Astrocyte (in vitro differentiated cells and primary cell): ENCODE measurements around the gene CYP21A2. TPM values are rescaled to one million over a fixed set of nuclear protein-coding genes. Genes with fewer than 3 reads are reported as not detected.
"Not testable (repeated sequence)": the region's sequence is repeated elsewhere in the genome, so short reads cannot be mapped to it uniquely, and the experiment has no call there.

Experiments used
- DNase-seq: peaks from one replicate; pipeline ENCODE4 v3.0.0-alpha.2; 2010; ENCODE audit warnings: low read depth
- FAIRE-seq: peaks from 2 replicates; lab custom pipeline; 2011; peaks lifted over from hg19 to GRCh38; lab: Jason Lieb, UNC
- H2AFZ ChIP-seq: 2 replicates; pipeline ENCODE4 v1.6.0; 2012; ENCODE audit warnings: low read depth, low read length, inconsistent platforms
- H3K27ac ChIP-seq: 2 replicates; pipeline ENCODE4 v1.5.1; 2011; ENCODE audit warnings: low read depth, low read length, inconsistent platforms
- H3K27me3 ChIP-seq: 2 replicates; pipeline ENCODE4 v1.6.0; 2011; ENCODE audit warnings: low read length, inconsistent platforms; ENCODE audit not compliant: insufficient read depth
- H3K36me3 ChIP-seq: 2 replicates; pipeline ENCODE4 v1.5.1; 2011; ENCODE audit warnings: low read length, inconsistent platforms; ENCODE audit not compliant: insufficient read depth
- H3K4me1 ChIP-seq: 2 replicates; pipeline ENCODE4 v1.5.1; 2011; ENCODE audit warnings: low read length, inconsistent platforms; ENCODE audit not compliant: insufficient read depth
- H3K4me2 ChIP-seq: 2 replicates; pipeline ENCODE4 v1.6.0; 2012; ENCODE audit warnings: low read length, inconsistent platforms
- H3K4me3 ChIP-seq: 2 replicates; pipeline ENCODE4 v1.5.1; 2011; ENCODE audit warnings: low read depth, mild to moderate bottlenecking, low read length, inconsistent platforms; ENCODE audit not compliant: insufficient read depth
- H3K79me2 ChIP-seq: 2 replicates; pipeline ENCODE4 v1.6.0; 2012; ENCODE audit warnings: mild to moderate bottlenecking, low read length, inconsistent platforms; ENCODE audit not compliant: insufficient read depth
- H3K9ac ChIP-seq: 2 replicates; pipeline ENCODE4 v1.6.0; 2012; ENCODE audit warnings: mild to moderate bottlenecking, low read length, inconsistent platforms
- H3K9me3 ChIP-seq: 2 replicates; pipeline ENCODE4 v1.5.1; 2012; ENCODE audit warnings: low read depth, mild to moderate bottlenecking, low read length, inconsistent platforms; ENCODE audit not compliant: insufficient read depth
- H4K20me1 ChIP-seq: 2 replicates; pipeline ENCODE4 v1.6.0; 2012; ENCODE audit warnings: low read length, inconsistent platforms; ENCODE audit not compliant: insufficient read depth
- H3K27ac Mint-ChIP-seq: one replicate; pipeline ENCODE4 v1.8.0; 2021; ENCODE audit warnings: mild to moderate bottlenecking, mixed read lengths; ENCODE audit not compliant: unreplicated experiment
- H3K27me3 Mint-ChIP-seq: one replicate; pipeline ENCODE4 v1.8.0; 2021; ENCODE audit warnings: low read depth, mixed read lengths; ENCODE audit not compliant: unreplicated experiment
- H3K36me3 Mint-ChIP-seq: one replicate; pipeline ENCODE4 v1.8.0; 2021; ENCODE audit warnings: low read depth, mixed read lengths; ENCODE audit not compliant: unreplicated experiment
- H3K4me1 Mint-ChIP-seq: one replicate; pipeline ENCODE4 v1.8.0; 2021; ENCODE audit warnings: low read depth, mixed read lengths; ENCODE audit not compliant: unreplicated experiment
- H3K4me3 Mint-ChIP-seq: one replicate; pipeline ENCODE4 v1.8.0; 2021; ENCODE audit warnings: mild to moderate bottlenecking, moderate library complexity, mixed read lengths; ENCODE audit not compliant: unreplicated experiment
- H3K9me3 Mint-ChIP-seq: one replicate; pipeline ENCODE4 v1.8.0; 2021; ENCODE audit warnings: mild to moderate bottlenecking, mixed read lengths; ENCODE audit not compliant: unreplicated experiment
- CTCF ChIP-seq: IDR thresholded peaks from 2 replicates; pipeline ENCODE4 v1.5.1; 2011; ENCODE audit warnings: low read depth, mild to moderate bottlenecking, inconsistent platforms, low read length, moderate library complexity; ENCODE audit not compliant: insufficient read depth
- EZH2 ChIP-seq: IDR thresholded peaks from 2 replicates; pipeline ENCODE4 v1.6.1; 2012; ENCODE audit warnings: mild to moderate bottlenecking, low read length, inconsistent platforms; ENCODE audit not compliant: insufficient read depth
- total RNA-seq: library from RNA; stranded (reverse); gene quantifications from 2 replicates; pipeline ENCODE4 v1.2.1, GENCODE V29; 2021

CYP21A2 gene
- total RNA-seq, 1 donor from 2014 or later, result 0.11 TPM

- not testable (repeated sequence) for H3K79me2 ChIP-seq, H3K4me1 Mint-ChIP-seq, H3K36me3 Mint-ChIP-seq, H3K36me3 ChIP-seq, DNase-seq, H3K4me2 ChIP-seq, H4K20me1 ChIP-seq, H3K4me3 Mint-ChIP-seq, H3K9me3 Mint-ChIP-seq, H3K9ac ChIP-seq, H3K27me3 ChIP-seq, H3K9me3 ChIP-seq, H3K27ac ChIP-seq, H3K4me3 ChIP-seq, H3K27me3 Mint-ChIP-seq, H3K27ac Mint-ChIP-seq, FAIRE-seq, H2AFZ ChIP-seq
- H3K4me1 ChIP-seq, result peaks cover 20% of the 10 kb centered on the region
Measured at GRCh38 chr6:32043589-32044380, 5.6 kb downstream of the CYP21A2 start.

GRCh38 chr6:32044916-32045315 is 6.7 kb downstream of the CYP21A2 start:
- H4K20me1 ChIP-seq, H3K27ac ChIP-seq, H3K4me3 Mint-ChIP-seq, H3K79me2 ChIP-seq, H3K9me3 ChIP-seq, H3K27me3 ChIP-seq, H3K9me3 Mint-ChIP-seq, H3K9ac ChIP-seq, H3K4me3 ChIP-seq, H3K27ac Mint-ChIP-seq, H3K36me3 Mint-ChIP-seq, H2AFZ ChIP-seq, H3K4me1 Mint-ChIP-seq, FAIRE-seq, H3K4me2 ChIP-seq, DNase-seq, H3K36me3 ChIP-seq: not testable (repeated sequence)
- H3K4me1 ChIP-seq, result peaks cover 20% of the 10 kb centered on the region
- H3K27me3 Mint-ChIP-seq, result peaks cover 10% of the 10 kb centered on the region

- no peaks in the 10 kb centered on the region for H3K27me3 ChIP-seq
- Mint-ChIP-seq H3K4me1 (peaks cover 7% of the 10 kb centered on the region), H3K36me3 (no peaks in the 10 kb centered on the region), H3K27ac (no peak overlapping the region), H3K27me3 (peaks cover 19% of the 10 kb centered on the region), H3K9me3 (no peaks in the 10 kb centered on the region), H3K4me3 (no peak overlapping the region)
- H3K4me2 ChIP-seq, result peak overlapping the region; percentile 58
- TF ChIP-seq EZH2 (no peak), CTCF (no peak)
- peak overlapping the region; percentile 32 for H2AFZ ChIP-seq
- H3K27ac ChIP-seq, result no peak overlapping the region
- H3K9ac ChIP-seq, result no peak overlapping the region
- no peak overlapping the region for H3K4me3 ChIP-seq
- H3K4me1 ChIP-seq, result peaks cover 20% of the 10 kb centered on the region
- no peaks in the 10 kb centered on the region for H3K36me3 ChIP-seq
- no peaks in the 10 kb centered on the region for H4K20me1 ChIP-seq
- H3K79me2 ChIP-seq, result no peaks in the 10 kb centered on the region
- FAIRE-seq (no peak), DNase-seq (no peak)
- no peaks in the 10 kb centered on the region for H3K9me3 ChIP-seq
Measured at GRCh38 chr6:32045811-32046449, 7.7 kb downstream of the CYP21A2 start.
